Endothelial cell of umbilical vein (primary cell): ENCODE data around the gene IGFL1. TPM values are rescaled to one million over a fixed set of nuclear protein-coding genes. Genes with fewer than 3 reads are reported as not detected.

Experiments
- BruUV-seq: library from RNA; stranded (reverse); fragments of 400-500 nt; replicated peaks from 2 replicates; lab custom pipeline; 2021; lab: Mats Ljungman, UMichigan
- CTCF ChIA-PET: fragments of 300-600, 350-600 bp; sonication (Branson Sonifier 250); formaldehyde crosslinking; loops from one replicate; lab custom pipeline; 2021; ENCODE audit warnings: antibody characterized with exemption, inconsistent platforms; lab: Charles Lee
- POLR2A ChIA-PET: fragments of 300-600, 350-600 bp; sonication (Branson Sonifier 250); formaldehyde crosslinking; loops from one replicate; lab custom pipeline; 2021; ENCODE audit warnings: antibody characterized with exemption, inconsistent platforms; lab: Charles Lee
- DNase-seq: peaks from one replicate; pipeline ENCODE4 v3.0.0-alpha.2; 2011; ENCODE audit warnings: low read depth, low spot score
- FAIRE-seq: peaks from 2 replicates; lab custom pipeline; 2011; peaks lifted over from hg19 to GRCh38; lab: Jason Lieb, UNC
- H2AFZ ChIP-seq: 2 replicates; pipeline ENCODE4 v1.6.0; 2012; ENCODE audit warnings: low read depth, low read length, control low read depth, inconsistent platforms
- H3K27ac ChIP-seq: 2 replicates; pipeline ENCODE4 v1.5.1; 2011; ENCODE audit warnings: low read depth, mild to moderate bottlenecking, control low read depth, low read length, moderate library complexity; ENCODE audit not compliant: insufficient read depth
- H3K27me3 ChIP-seq, 2 experiments: 2 replicates each; pipeline versions ENCODE4 v1.6.0 to v1.6.1; 2011; ENCODE audit warnings: low read length in 2 of 2, mixed read lengths in 1 of 2; ENCODE audit not compliant: control insufficient read depth in 2 of 2, insufficient read depth in 2 of 2
- H3K36me3 ChIP-seq, 2 experiments: 2 replicates in 1 of 2; 3 replicates in 1 of 2; pipeline ENCODE4 v1.5.1; 2011; ENCODE audit warnings: low read length in 2 of 2, mild to moderate bottlenecking in 1 of 2, moderate library complexity in 1 of 2; ENCODE audit not compliant: control insufficient read depth in 2 of 2, insufficient read depth in 2 of 2; ENCODE audit errors: extremely low read depth in 1 of 2
- H3K4me1 ChIP-seq: 3 replicates; pipeline ENCODE4 v1.5.1; 2011; ENCODE audit warnings: mild to moderate bottlenecking, low read length; ENCODE audit not compliant: control insufficient read depth, insufficient read depth; ENCODE audit errors: extremely low read depth
- H3K4me2 ChIP-seq: 2 replicates; pipeline ENCODE4 v1.6.1; 2011; ENCODE audit warnings: low read length, control low read depth, mixed read lengths; ENCODE audit not compliant: insufficient read depth
- H3K4me3 ChIP-seq, 3 experiments: fragments of 200-600 bp in 1 of 3; sonication (generic), shearing (Covaris generic) in 1 of 3; replicated peaks in 1 of 3; 2 replicates each; pipeline ENCODE4 v1.5.1; 2011 to 2016; ENCODE audit warnings: control low read depth in 3 of 3, low read length in 3 of 3, mild to moderate bottlenecking in 2 of 3, inconsistent platforms in 1 of 3, low read depth in 1 of 3, moderate library complexity in 1 of 3; ENCODE audit not compliant: insufficient read depth in 1 of 3
- H3K79me2 ChIP-seq: 2 replicates; pipeline ENCODE4 v1.6.0; 2012; ENCODE audit warnings: low read length, inconsistent platforms; ENCODE audit not compliant: control insufficient read depth, insufficient read depth
- H3K9ac ChIP-seq: replicated peaks from 2 replicates; pipeline ENCODE3; 2011; ENCODE audit warnings: low read length, control low read depth; ENCODE audit not compliant: insufficient read depth; ENCODE audit errors: extremely low read depth
- H3K9me1 ChIP-seq: replicated peaks from 3 replicates; pipeline ENCODE4 v1.6.0; 2011; ENCODE audit warnings: mild to moderate bottlenecking, low read length; ENCODE audit not compliant: control insufficient read depth, insufficient read depth; ENCODE audit errors: extremely low read depth
- H3K9me3 ChIP-seq: replicated peaks from 2 replicates; pipeline ENCODE4 v1.5.1; 2012; ENCODE audit warnings: low read length, inconsistent platforms; ENCODE audit not compliant: control insufficient read depth, insufficient read depth
- H4K20me1 ChIP-seq: replicated peaks from 2 replicates; pipeline ENCODE3; 2011; ENCODE audit warnings: mild to moderate bottlenecking, low read length; ENCODE audit not compliant: control insufficient read depth, insufficient read depth; ENCODE audit errors: extremely low read depth
- EZH2 ChIP-seq: IDR thresholded peaks from 2 replicates; pipeline ENCODE4 v1.6.1; 2012; ENCODE audit warnings: borderline replicate concordance, low read depth, mild to moderate bottlenecking, moderate library complexity, low read length, inconsistent platforms; ENCODE audit not compliant: severe bottlenecking
- FOS ChIP-seq: IDR thresholded peaks from 2 replicates; pipeline ENCODE4 v1.6.1; 2011; ENCODE audit warnings: mild to moderate bottlenecking, low read length, moderate library complexity, borderline replicate concordance; ENCODE audit not compliant: insufficient read depth
- GATA2 ChIP-seq: IDR thresholded peaks from 2 replicates; pipeline ENCODE4 v1.7.0; 2011; ENCODE audit warnings: low read depth, mild to moderate bottlenecking, moderate library complexity, mixed read lengths, low read length; ENCODE audit not compliant: insufficient read length, insufficient read depth
- JUN ChIP-seq: IDR thresholded peaks from 2 replicates; pipeline ENCODE4 v1.6.1; 2011; ENCODE audit warnings: borderline replicate concordance, low read depth; ENCODE audit not compliant: insufficient read length, insufficient read depth
- MYC ChIP-seq: IDR thresholded peaks from one replicate; pipeline ENCODE4 v1.6.1; 2011; ENCODE audit warnings: mild to moderate bottlenecking, low read depth, low read length
- POLR2A ChIP-seq: IDR thresholded peaks from 2 replicates; pipeline ENCODE4 v1.6.1; 2012; ENCODE audit warnings: low read depth, mild to moderate bottlenecking, control low read depth, low read length
- POLR2AphosphoS5 ChIP-seq: IDR thresholded peaks from 2 replicates; pipeline ENCODE4 v1.6.1; 2012; ENCODE audit warnings: low read depth, mild to moderate bottlenecking, control low read depth, low read length, moderate library complexity; ENCODE audit not compliant: insufficient read depth
- dilution Hi-C: fragments of 300-500 bp; cut with MboI; formaldehyde crosslinking; loops from one replicate; pipeline ENCODE4 v1.15.0; 2019; ENCODE audit warnings: low sequenced_read_pairs; ENCODE audit not compliant: extremely low pct_ligation_motif_present
- intact Hi-C: fragments of 100-400 bp; cut with micrococcal nuclease; formaldehyde crosslinking; loops from one replicate; pipeline ENCODE4 v1.10.0; 2022
- polyA plus RNA-seq, 4 experiments: library from polyadenylated mRNA; depleted of rRNA in 3 of 4; stranded (reverse) in 3 of 4; unstranded in 1 of 4; fragments of >200 nt; gene quantifications; 2 replicates each; pipeline versions ENCODE4 v1.2.1 to v1.2.3, GENCODE V29; 2011 to 2012; ENCODE audit warnings: missing spikeins in 1 of 4
- total RNA-seq: library from RNA; stranded (reverse); gene quantifications from 2 replicates; pipeline ENCODE4 v1.2.3, GENCODE V29; 2021
- TF ChIP-seq, protein P1 (sequence below): IDR thresholded peaks from 2 replicates; pipeline ENCODE4 v1.6.1; 2011; ENCODE audit not compliant: insufficient read depth, insufficient read length
- TF ChIP-seq, protein P2 (sequence below), 2 donors: IDR thresholded peaks; 1 replicate in 1 of 2; 2 replicates in 1 of 2; pipeline ENCODE4 v1.5.1; 2011; ENCODE audit warnings: low read length in 2 of 2, mild to moderate bottlenecking in 2 of 2, moderate library complexity in 2 of 2, control low read depth in 1 of 2, inconsistent platforms in 1 of 2, low read depth in 1 of 2; ENCODE audit not compliant: insufficient read depth in 1 of 2; ENCODE audit errors: extremely low read depth in 1 of 2

IGFL1 gene
- total and polyA plus RNA-seq, 2 donors (not counting 3 experiments of a cell fraction or from before 2014, with no cell fraction given), result not detected

GRCh38 chr19:46240693-46241092 lies 11.2 kb downstream of the IGFL1 start:
- no peak for TF ChIP-seq POLR2A
- TF ChIP-seq POLR2AphosphoS5, result no peak
- TF ChIP-seq EZH2, result no peak
- TF ChIP-seq, protein P1, sequence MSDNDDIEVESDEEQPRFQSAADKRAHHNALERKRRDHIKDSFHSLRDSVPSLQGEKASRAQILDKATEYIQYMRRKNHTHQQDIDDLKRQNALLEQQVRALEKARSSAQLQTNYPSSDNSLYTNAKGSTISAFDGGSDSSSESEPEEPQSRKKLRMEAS, result no peak
- TF ChIP-seq, protein P2, sequence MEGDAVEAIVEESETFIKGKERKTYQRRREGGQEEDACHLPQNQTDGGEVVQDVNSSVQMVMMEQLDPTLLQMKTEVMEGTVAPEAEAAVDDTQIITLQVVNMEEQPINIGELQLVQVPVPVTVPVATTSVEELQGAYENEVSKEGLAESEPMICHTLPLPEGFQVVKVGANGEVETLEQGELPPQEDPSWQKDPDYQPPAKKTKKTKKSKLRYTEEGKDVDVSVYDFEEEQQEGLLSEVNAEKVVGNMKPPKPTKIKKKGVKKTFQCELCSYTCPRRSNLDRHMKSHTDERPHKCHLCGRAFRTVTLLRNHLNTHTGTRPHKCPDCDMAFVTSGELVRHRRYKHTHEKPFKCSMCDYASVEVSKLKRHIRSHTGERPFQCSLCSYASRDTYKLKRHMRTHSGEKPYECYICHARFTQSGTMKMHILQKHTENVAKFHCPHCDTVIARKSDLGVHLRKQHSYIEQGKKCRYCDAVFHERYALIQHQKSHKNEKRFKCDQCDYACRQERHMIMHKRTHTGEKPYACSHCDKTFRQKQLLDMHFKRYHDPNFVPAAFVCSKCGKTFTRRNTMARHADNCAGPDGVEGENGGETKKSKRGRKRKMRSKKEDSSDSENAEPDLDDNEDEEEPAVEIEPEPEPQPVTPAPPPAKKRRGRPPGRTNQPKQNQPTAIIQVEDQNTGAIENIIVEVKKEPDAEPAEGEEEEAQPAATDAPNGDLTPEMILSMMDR (IDR thresholded peaks at IDR 0.05; ENCODE audit: extremely low read depth in 1 of 2, insufficient read depth in 1 of 2, low read depth in 1 of 2, low read length in 2 of 2), result no peak
- TF ChIP-seq GATA2, result no peak
- TF ChIP-seq JUN, result no peak
- TF ChIP-seq FOS, result no peak
- no peak for TF ChIP-seq MYC
- Histone ChIP-seq H3K9me1 (no peaks in the 10 kb centered on the region), H3K4me3 (no peak overlapping the region), H3K4me2 (no peak overlapping the region), H3K9me3 (no peaks in the 10 kb centered on the region), H3K9ac (no peak overlapping the region), H3K4me1 (no peaks in the 10 kb centered on the region), H2AFZ (no peak overlapping the region), H3K27ac (no peak overlapping the region), H4K20me1 (no peaks in the 10 kb centered on the region), H3K27me3 (peaks cover 17 to 19% of the 10 kb centered on the region in 2 experiments), H3K36me3 (no peaks in the 10 kb centered on the region), H3K79me2 (no peaks in the 10 kb centered on the region)
- FAIRE-seq, result no peak
- BruUV-seq, result no TSS peak
- dilution Hi-C loops, result no loop called here
- ChIA-PET CTCF (no interaction called here), POLR2A (no interaction called here)
- DNase-seq, result no peak
- intact Hi-C loops, result no loop called here
